Activated CD4-positive, alpha-beta T cell treated with anti-CD3 and anti-CD28 coated beads for 1 hour (primary cell): Measurements from ENCODE around the gene CCNB1.
A peak's percentile ranks its signal among the peaks of the same experiment; 100 is the strongest.
"Not testable (repeated sequence)": the region's sequence is repeated elsewhere in the genome, so short reads cannot be mapped to it uniquely, and the experiment has no call there.

ENCODE experiments used
- DNase-seq: peaks from one replicate; pipeline ENCODE4 v3.0.0-alpha.2; 2020

Gene CCNB1

DNA sequence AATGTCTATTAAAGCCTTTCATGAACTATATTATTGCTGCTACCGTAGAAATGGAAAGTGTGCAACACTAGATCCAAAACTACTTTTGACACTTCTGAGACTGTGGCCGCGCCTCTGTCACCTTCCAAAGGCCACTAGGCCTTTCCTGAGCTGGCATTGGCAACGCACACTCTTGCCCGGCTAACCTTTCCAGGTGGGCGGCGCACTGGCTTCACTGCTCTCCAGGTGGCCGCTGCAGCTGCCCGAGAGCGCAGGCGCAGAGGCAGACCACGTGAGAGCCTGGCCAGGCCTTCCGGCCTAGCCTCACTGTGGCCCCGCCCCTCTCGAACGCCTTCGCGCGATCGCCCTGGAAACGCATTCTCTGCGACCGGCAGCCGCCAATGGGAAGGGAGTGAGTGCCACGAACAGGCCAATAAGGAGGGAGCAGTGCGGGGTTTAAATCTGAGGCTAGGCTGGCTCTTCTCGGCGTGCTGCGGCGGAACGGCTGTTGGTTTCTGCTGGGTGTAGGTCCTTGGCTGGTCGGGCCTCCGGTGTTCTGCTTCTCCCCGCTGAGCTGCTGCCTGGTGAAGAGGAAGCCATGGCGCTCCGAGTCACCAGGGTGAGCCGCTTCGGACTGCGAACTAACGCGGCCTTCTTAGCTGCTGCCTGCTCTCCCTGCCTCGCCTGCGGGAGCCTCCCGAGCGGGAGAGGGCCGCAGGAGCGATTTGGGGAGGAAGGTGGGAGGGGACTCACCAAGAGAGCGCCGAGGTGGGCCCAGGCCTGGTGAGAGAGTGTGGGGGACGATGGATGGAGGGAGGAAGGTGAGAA is at the start of gene CCNB1:
Gene CCNB1 (plus strand): TSS at position 465 of the 807 bp plus-strand sequence. CDS start 113 bp downstream, at position 578.
- DNase-seq, result peak; percentile 94

DNA sequence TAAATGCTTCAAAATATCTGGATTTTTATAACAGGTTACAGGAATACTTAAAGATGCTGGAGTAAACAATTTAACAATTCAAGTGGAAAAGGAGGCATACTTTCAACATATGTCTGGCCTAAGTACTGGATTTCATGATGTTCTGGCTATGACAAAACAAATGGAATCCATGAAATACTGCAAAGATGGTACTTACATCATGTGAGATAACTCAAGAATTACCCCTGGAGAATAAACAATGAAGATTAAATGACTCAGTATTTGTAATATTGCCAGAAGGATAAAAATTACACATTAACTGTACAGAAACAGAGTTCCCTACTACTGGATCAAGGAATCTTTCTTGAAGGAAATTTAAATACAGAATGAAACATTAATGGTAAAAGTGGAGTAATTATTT is 37.5 kb upstream of the CCNB1 start:
- no peak for DNase-seq

DNA sequence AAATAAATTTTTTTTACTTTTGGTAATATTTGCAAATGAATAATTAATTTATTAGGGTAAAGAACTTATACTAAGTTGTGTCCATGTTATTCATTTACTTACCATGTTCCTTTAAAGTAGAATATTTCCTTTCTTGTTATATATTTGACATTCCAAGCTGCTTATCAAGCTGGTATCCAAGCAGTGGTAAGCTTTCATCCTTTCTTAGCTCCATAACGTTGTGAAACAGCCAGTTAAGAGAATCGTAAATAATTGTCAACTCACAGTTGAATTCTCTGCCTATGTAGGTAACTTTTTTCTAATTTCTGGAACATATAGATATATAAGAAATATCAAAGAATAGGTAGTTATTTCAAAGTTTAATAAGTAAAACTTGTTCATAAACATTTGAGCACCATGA is 36.7 kb upstream of the CCNB1 start:
- DNase-seq, result no peak

DNA sequence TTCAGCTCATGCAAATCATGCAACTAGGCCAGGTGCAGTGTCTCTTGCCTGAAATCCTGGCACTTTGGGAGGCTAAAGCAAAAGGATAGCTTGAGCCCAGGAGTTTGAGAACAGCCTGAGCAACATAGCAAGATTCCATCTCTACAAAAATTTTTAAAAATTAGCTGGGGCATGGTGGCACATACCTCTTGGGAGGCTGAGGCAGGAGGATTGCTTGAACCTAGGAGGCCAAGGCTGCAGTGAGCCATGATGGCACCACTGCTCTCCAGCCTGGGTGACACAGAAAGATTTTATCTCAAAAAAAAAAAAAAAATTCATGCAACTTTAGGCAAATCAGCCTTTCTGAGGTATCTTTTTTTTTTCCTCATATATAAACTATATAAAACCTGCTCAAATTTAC is 35.6 kb upstream of the CCNB1 start:
- no peak for DNase-seq

DNA sequence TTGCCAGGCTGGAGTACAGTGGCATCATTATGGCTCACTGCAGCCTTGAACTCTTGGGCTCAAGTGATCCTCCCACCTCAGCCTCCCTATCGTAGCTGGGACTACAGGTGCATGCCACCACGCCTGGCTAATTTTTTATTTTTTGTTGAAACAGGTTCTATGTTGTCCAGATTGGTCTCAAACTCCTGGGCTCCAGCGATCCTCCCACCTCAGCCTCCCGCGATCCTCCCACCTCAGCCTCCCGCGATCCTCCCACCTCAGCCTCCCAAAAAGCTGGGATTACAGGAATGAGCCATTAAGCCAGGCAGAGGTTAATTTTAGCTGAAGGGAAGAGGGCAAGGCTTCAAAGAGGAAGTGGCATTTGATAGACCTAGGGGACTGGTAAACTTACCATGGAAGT is 32.8 kb upstream of the CCNB1 start:
- DNase-seq, result no peak

DNA sequence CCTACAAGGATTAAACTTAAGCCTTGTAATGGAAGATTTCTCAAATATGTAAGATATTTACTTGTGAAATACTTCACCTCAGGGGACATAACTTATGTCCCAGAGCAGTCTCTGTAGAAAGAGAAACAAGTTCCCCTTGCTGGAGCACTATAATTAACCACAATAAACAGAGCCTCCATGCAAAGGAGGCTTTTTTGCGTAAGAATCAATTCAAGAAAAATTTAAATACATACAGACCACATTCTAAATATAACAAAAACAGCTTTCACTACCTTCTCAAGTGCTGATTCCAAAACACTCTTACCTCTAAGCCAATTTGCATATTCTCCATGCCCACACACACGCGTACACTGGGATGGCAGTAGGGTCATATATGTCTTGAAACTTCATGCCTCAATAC is 30.7 kb upstream of the CCNB1 start:
- DNase-seq, result no peak

DNA sequence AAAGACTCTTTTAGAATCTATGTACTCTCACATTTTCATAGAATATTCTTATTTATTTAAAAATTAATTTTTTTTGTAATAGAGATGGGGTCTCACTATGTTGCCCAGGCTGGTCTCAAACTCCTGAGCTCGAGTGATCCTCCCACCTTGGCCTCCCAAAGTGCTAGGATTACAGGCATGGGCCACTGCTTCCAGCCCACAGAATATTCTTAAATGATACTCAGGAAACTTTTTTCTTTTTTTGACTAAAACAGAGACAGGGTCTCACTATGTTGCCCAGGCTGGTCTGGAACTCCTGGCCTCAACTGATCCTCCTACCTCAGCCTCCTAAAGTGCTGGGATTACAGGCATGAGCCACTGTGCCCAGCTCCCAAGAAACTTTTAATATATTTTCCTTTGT is 29.7 kb upstream of the CCNB1 start:
- not testable (repeated sequence) for DNase-seq

DNA sequence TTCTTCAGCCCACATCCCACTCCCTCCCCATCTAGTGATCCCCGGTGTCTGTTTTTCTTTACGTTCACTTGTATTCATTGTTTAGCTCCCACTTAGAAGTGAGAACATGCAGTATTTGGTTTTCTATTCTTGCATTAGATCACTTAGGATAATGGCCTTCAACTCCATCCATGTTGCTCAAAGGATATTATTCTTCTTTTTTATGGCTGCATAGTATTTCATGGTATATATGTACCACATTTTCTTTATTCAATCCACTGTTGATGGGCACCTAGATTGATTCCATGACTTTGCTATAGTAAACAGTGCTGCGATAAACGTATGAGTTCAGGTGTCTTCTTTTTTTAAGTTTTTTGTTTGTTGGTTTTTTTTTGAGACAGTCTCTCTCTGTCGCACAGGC is 29.1 kb upstream of the CCNB1 start:
- no peak for DNase-seq

DNA sequence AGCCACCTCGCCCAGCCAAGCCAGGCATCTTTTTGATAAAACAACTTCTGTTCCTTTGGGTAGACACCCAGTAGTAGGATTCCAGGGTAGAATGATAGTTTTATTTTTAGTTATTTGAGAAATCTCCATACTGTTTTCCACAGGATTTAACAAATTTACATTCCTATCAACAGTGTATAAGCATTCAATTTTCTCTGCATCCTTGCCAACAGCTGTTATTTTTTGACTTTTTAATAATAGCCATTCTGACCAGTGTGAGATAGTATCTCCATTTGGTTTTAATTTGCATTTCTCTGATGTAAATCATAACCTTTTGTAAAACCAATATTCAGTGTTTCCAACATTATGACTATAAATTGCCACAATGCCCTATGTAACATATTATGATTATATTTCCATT is 28.2 kb upstream of the CCNB1 start:
- DNase-seq, result no peak

DNA sequence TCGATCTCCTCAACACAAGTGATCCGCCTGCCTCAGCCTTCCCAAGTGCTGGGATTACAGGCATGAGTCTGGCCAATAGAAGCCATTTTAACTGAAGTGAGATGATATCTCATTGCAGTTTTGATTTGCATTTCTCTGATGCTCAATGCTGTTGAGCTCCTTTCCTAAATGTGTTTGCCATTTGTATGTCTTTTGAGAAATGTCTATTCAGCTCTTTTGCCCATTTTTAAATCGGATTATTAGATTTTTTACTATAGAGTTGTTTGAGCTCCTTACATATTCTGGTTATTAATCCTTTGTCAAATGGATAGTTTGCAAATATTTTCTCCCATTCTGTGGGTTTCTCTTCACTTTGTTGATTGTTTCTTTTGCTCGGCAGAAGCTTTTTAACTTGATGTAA is 26.7 kb upstream of the CCNB1 start:
- DNase-seq, result not testable (repeated sequence)

DNA sequence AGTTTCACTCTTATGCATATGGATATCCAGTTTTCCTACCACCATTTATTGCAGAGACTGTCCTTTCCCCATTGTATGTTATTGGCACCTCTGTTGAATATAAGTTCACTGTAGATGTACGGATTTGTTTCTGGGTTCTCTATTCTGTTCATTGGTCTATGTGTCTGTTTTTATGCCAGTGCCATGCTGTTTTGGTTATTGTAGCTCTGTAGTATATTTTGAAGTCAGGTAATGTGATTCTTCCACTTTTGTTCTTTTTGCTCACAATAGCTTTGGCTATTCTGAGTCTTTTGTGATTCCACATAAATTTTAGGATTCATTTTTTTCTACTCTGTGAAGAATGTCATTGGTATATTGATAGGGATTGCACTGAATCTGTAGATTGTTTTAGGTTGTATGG is 26.1 kb upstream of the CCNB1 start:
- DNase-seq, result no peak

DNA sequence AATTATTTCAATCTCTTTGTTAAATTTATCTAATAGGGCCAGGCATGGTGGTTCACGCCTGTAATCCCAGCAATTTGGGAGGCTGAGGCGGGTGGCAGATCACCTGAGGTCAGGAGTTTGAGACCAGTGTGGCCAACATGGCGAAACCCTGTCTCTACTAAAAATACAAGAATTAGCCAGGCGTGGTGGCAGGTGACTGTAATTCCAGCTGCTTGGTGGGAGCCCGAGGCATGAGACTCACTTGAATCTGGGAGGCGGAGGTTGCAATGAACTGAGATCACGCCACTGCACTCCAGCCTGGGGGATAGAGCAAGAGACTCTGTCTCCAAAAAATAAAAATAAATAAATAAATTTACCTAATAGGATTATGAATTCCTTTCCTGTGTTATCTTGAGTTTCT is 18.4 kb upstream of the CCNB1 start:
- not testable (repeated sequence) for DNase-seq

DNA sequence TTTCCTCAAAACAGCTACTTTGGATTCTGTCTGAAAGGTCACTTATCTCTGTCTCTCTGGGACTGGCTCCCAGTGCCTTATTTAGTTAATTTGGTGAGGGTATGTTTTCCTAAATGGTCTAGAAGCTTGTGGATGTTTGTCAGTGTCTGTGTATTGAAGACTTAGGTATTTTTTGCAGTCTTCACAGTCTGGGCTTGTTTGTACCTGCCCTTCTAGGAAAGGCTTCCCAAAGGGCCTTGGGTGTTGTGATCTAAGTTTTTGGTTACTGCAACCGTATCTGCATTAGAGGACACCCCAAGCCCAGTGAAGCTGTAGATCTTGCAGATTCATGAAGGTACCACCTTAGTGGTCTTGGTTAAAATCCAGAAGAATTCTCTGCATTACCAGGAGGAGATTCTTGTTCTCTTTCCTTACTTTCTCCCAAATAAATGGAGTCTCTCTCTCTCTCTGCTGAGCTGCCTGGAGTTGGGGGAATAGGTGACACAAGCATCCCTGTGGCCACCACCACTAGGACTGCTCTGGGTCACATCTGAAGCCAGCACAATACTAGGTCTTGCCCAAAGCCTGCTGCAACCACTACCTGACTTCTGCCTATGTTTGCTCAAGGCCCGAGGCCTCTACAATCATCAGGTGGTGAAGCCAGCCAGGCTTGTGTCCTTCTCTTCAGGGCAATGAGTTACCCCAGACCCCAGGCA is 17.8 kb upstream of the CCNB1 start:
- no peak for DNase-seq

DNA sequence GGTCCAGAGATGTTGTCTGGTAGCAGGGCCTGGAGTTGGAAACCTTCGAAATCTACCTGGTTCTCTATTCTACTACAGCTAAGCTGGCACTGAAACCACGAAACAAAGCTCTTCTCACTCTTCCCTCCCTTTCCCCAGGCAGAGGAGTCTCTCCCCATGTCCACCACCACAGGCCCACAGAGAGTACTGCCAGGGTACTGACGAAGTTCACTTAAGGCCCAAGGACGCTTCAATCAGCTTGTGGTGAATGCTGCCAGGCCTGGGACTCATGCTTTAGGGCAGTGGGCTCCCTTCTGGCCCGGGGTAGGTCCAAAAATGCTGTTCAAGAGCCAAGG is 17.3 kb upstream of the CCNB1 start:
- DNase-seq, result no peak

DNA sequence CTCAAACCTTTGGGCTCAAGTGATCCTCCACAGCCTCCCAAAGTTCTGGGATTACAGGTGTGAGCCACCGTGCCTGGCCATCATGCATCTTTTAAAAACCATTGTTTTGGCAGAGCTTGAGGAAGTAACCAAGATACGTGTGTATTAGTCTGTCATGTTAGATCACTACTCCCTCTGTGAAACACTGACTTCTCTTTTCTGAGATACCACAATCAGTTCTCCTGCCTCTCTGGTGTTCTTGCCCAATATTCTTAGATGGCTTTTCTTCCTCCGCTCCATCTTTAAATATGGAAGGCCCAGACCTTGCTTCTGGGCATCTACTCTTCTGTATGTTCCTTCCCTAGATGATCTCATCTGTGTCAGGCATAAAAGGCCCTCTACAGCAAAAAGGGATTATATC is 14.2 kb upstream of the CCNB1 start:
- DNase-seq, result no peak

DNA sequence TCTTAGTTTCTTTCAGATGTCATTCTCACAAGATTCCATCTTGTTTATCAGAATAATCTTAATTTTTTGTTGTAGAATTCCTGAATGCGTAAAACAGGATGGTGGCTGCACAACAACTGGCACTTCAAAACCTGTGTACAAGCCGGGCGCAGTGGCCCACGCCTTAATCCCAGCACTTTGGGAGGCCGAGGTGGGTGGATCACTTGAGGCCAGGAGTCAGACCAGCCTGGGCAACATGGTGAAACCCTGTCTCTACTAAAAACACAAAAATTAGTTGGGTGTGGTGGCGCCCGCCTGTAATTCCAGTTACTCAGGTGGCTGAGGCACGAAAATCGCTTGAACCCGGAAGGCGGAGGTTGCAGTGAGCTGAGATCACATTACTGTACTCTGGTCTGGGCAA is 10.5 kb upstream of the CCNB1 start:
- DNase-seq, result no peak

DNA sequence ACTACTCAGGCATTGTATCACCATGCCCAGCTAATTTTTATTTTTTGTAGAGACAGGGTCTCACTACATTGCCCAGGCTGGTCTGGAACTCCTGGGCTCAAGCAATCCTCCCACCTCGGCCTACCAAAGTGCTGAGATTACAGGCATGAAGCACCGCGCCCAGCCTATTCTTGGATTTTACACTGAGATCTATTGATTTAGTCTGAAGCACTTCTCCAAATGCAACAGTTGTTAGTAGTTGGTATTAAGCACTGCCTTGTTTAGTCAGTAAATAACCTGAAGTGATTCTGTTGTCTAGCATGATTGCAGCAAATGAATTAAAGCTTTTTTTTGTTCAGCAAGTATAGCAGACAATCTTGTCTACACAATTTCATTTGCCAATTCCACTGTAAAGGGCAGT is 8.9 kb upstream of the CCNB1 start:
- DNase-seq, result no peak

DNA sequence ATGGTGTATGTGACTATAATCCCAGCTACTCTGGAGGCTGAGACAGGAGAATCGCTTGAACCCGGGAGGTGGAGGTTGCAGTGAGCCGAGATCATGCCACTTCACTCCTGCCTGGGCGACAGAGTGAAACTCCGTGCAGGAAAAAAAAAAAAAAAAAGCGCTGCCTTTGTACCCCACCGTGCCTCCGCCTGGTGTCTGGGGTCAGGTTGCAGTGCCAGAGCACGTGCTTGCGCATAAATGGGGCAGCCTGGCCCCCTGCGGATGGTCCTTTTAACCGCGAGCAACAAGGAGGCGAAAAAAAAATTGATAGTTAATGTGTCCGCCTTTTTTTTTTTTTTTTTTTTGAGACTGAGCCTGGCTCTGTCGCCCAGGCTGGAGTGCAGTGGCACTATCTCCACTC is 6.3 kb upstream of the CCNB1 start:
- no peak for DNase-seq

DNA sequence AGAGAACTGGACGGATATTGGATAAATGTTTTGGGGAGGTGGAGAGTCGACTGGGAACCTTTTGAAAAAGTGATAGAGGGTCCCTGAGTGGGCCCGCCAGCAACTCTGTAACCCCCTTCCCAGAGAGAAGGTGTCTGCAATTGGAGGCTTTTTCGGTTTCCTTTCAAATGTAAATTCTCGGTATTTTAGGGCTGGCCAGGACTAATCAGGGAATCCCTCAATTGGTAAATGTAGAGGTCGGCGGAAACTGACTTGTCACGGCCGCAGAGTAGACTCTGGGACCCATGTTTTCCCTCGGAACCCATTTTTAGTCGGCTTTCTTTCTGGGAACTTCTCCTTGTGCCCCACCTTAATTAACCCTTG is 524 bp downstream of the CCNB1 start:
- no peak for DNase-seq

DNA sequence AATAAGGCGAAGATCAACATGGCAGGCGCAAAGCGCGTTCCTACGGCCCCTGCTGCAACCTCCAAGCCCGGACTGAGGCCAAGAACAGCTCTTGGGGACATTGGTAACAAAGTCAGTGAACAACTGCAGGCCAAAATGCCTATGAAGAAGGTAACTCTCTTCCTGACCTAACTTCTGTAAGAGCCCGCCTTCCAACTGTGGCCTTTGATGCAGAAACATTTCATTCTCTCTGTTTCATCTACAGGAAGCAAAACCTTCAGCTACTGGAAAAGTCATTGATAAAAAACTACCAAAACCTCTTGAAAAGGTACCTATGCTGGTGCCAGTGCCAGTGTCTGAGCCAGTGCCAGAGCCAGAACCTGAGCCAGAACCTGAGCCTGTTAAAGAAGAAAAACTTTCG is 979 bp downstream of the CCNB1 start:
- DNase-seq, result no peak

DNA sequence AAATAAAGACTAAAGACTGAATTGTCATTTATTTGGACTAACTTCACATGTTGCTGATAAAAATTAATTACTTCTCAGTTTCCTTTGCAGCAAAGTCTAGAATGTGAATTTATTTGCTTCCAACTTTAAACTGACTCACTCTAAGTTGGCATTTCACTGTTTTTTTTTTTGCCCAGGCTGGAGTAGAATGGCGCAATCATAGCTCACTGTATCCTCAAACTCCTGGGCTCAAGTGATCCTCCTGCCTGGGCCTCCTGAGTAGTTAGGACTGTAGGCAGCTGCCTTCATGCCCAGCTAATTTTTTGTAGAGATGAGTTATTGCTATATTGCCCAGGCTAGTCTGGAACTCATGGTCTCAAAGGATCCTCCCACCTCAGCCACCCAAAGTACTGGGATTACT is 3.5 kb downstream of the CCNB1 start:
- DNase-seq, result no peak

DNA sequence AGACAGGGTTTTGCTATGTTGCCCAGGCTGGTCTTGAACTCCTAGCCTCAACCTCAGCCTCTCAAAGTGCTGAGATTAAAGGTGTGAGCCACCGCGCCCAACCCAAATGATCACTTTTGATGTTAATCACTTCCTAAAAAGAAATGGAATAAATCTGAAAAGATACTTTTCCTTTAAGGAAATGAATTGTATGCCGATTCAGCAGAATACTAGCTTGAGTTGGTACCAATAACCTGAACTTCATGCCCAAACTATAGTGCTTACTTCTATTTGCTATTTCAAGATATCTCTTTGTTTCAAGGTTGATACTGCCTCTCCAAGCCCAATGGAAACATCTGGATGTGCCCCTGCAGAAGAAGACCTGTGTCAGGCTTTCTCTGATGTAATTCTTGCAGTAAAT is 4.0 kb downstream of the CCNB1 start:
- no peak for DNase-seq

DNA sequence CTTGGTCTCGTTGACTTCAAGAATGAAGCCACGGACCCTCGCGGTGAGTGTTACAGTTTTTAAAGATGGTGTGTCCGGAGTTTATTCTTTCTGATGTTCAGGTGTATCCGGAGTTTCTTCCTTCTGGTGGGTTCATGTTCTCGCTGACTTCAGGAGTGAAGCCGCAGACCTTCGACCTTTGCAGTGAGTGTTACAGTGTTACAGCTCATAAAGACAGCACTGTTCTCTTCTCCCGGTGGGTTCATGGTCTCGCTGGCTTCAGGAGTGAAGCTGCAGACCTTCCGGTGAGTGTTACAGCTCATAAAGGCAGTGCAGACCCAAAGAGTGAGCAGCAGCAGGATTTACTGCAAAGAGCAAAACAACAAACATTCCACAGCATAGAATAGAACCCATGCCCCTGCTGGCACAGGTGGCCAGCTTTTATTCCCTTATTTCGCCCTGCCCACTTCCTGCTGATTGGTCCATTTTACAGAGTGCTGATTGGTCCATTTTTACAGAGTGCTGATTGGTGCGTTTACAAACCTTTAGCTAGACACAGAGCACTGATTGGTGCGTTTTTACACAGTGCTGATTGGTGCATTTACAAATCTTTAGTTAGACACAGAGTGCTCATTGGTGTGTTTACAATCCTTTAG is 14.8 kb downstream of the CCNB1 start:
- DNase-seq, result not testable (repeated sequence)

DNA sequence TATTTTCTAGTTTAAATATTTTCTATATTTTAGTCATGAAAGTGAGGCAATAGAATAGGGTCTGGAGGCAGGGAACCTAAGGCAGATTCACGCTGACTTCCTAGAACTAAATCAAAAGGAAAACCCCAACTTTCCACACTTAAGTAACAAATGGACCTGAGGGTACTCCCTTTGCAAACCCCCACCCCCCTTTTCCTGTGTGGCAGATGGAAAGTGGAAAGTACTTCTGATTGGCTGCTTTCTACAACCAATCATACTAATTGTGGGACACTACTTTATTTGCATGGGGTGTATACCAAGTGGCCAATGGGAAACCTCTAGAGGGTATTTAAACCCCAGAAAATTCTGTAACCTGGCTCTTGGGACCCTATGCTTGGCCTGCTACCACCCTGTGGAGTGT is 17.7 kb downstream of the CCNB1 start:
- DNase-seq, result no peak
